IMR-90 (cell line): ENCODE results near the gene DENND1C. TPM values are rescaled to one million over a fixed set of nuclear protein-coding genes. Genes with fewer than 3 reads are reported as not detected.

ENCODE experiments used
- ATAC-seq: fragments of 200-7000 bp; cut with Tn5 transposase; 2 replicates; pipeline ENCODE4 v1.9.1; 2020; ENCODE audit warnings: low read depth, mild to moderate bottlenecking, moderate library complexity
- BruUV-seq: library from RNA; stranded (reverse); fragments of 400-500 nt; replicated peaks from 2 replicates; lab custom pipeline; 2021; lab: Mats Ljungman, UMichigan
- CTCF ChIA-PET: fragments of 300-600 bp; formaldehyde crosslinking; extraction: SDS; loops from one replicate; lab custom pipeline; 2021; ENCODE audit warnings: antibody characterized with exemption; lab: Yijun Ruan, JAX
- POLR2A ChIA-PET: fragments of 300-600 bp; sonication (Branson Sonifier 250); formaldehyde crosslinking; loops from one replicate; lab custom pipeline; 2022; ENCODE audit warnings: antibody characterized with exemption; ENCODE audit not compliant: unreplicated experiment; lab: Charles Lee
- DNase-seq: peaks from one replicate; pipeline ENCODE4 v3.0.0; 2013
- H2AFZ ChIP-seq: replicated peaks from 2 replicates; pipeline ENCODE3; 2013; ENCODE audit warnings: low read length, mild to moderate bottlenecking; ENCODE audit not compliant: poor library complexity
- H2AK5ac ChIP-seq: 2 replicates; pipeline ENCODE4 v1.6.1; 2013; ENCODE audit warnings: low read depth, low read length, inconsistent platforms
- H2AK9ac ChIP-seq: replicated peaks from 2 replicates; pipeline ENCODE3; 2013; ENCODE audit warnings: mild to moderate bottlenecking, low read depth, low read length, moderate library complexity; ENCODE audit not compliant: poor library complexity
- H2BK120ac ChIP-seq: 2 replicates; pipeline ENCODE4 v1.6.1; 2013; ENCODE audit warnings: low read depth, low read length, inconsistent platforms
- H2BK15ac ChIP-seq: 3 replicates; pipeline ENCODE4 v1.6.1; 2013; ENCODE audit warnings: low read depth, low read length, inconsistent platforms
- H2BK20ac ChIP-seq: 2 replicates; pipeline ENCODE4 v1.6.1; 2013; ENCODE audit warnings: low read depth, mild to moderate bottlenecking, inconsistent platforms, low read length, moderate library complexity
- H2BK5ac ChIP-seq: 2 replicates; pipeline ENCODE4 v1.6.1; 2013; ENCODE audit warnings: mild to moderate bottlenecking, low read depth, low read length, inconsistent platforms; ENCODE audit not compliant: poor library complexity, severe bottlenecking
- H3K14ac ChIP-seq: replicated peaks from 2 replicates; pipeline ENCODE4 v1.6.1; 2013; ENCODE audit warnings: low read depth, low read length, inconsistent platforms
- H3K18ac ChIP-seq: 2 replicates; pipeline ENCODE4 v1.6.1; 2013; ENCODE audit warnings: low read depth, low read length, control low read depth
- H3K23ac ChIP-seq: 2 replicates; pipeline ENCODE4 v1.6.1; 2013; ENCODE audit warnings: low read depth, low read length, inconsistent platforms
- H3K27ac ChIP-seq: 2 replicates; pipeline ENCODE4 v1.5.1; 2013; ENCODE audit warnings: mild to moderate bottlenecking, control low read depth, low read length; ENCODE audit not compliant: insufficient read depth
- H3K27me3 ChIP-seq: 2 replicates; pipeline ENCODE4 v1.6.1; 2013; ENCODE audit warnings: low read length; ENCODE audit not compliant: control insufficient read depth, insufficient read depth
- H3K36me3 ChIP-seq: 2 replicates; pipeline ENCODE4 v1.6.1; 2013; ENCODE audit warnings: low read length, mixed read lengths; ENCODE audit not compliant: control insufficient read depth, insufficient read depth
- H3K4ac ChIP-seq: 2 replicates; pipeline ENCODE4 v1.6.1; 2013; ENCODE audit warnings: low read depth, low read length, inconsistent platforms
- H3K4me1 ChIP-seq: 2 replicates; pipeline ENCODE4 v1.6.1; 2013; ENCODE audit warnings: low read length, mixed read lengths; ENCODE audit not compliant: control insufficient read depth, insufficient read depth
- H3K4me2 ChIP-seq: 2 replicates; pipeline ENCODE4 v1.6.1; 2013; ENCODE audit warnings: low read depth, mild to moderate bottlenecking, control low read depth, low read length, moderate library complexity
- H3K4me3 ChIP-seq: 2 replicates; pipeline ENCODE4 v1.5.1; 2013; ENCODE audit warnings: low read depth, mild to moderate bottlenecking, control low read depth, low read length, moderate library complexity; ENCODE audit not compliant: insufficient read depth
- H3K56ac ChIP-seq: 2 replicates; pipeline ENCODE4 v1.6.1; 2013; ENCODE audit warnings: low read length, inconsistent platforms; ENCODE audit not compliant: insufficient read depth; ENCODE audit errors: extremely low read depth
- H3K79me1 ChIP-seq, 2 experiments: 2 replicates each; pipeline ENCODE4 v1.6.1; 2013; ENCODE audit warnings: low read length in 2 of 2, inconsistent platforms in 1 of 2, low read depth in 1 of 2
- H3K9ac ChIP-seq: 2 replicates; pipeline ENCODE4 v1.6.1; 2013; ENCODE audit warnings: low read depth, low read length, control low read depth
- H3K9me1 ChIP-seq: 2 replicates; pipeline ENCODE4 v1.6.1; 2013; ENCODE audit warnings: low read length, inconsistent platforms; ENCODE audit not compliant: insufficient read depth
- H3K9me3 ChIP-seq: 2 replicates; pipeline ENCODE4 v1.6.1; 2013; ENCODE audit warnings: low read length; ENCODE audit not compliant: control insufficient read depth, insufficient read depth
- H4K20me1 ChIP-seq: 2 replicates; pipeline ENCODE4 v1.6.1; 2013; ENCODE audit warnings: low read length, inconsistent platforms; ENCODE audit not compliant: insufficient read depth
- H4K5ac ChIP-seq: 2 replicates; pipeline ENCODE4 v1.6.1; 2013; ENCODE audit warnings: mild to moderate bottlenecking, low read depth, low read length, control low read depth
- H4K8ac ChIP-seq, 2 experiments: 2 replicates each; pipeline ENCODE4 v1.6.1; 2013; ENCODE audit warnings: low read depth in 2 of 2, low read length in 2 of 2, control low read depth in 1 of 2, inconsistent platforms in 1 of 2
- H4K91ac ChIP-seq: 2 replicates; pipeline ENCODE4 v1.6.1; 2013; ENCODE audit warnings: low read depth, low read length, inconsistent platforms; ENCODE audit not compliant: insufficient read depth
- CEBPB ChIP-seq: IDR thresholded peaks from 2 replicates; pipeline ENCODE4 v1.6.1; 2012; ENCODE audit warnings: low read depth, low read length, improper control_type of control experiment
- WGBS, 2 experiments: methylation state at CpG; one replicate each; pipeline versions ENCODE4 v1.1.5 to v1.1.7; 2013; ENCODE audit warnings: missing lambda C conversion rate in 2 of 2; ENCODE audit not compliant: insufficient read length in 1 of 2; ENCODE audit errors: extremely low coverage in 2 of 2; 5-methylcytosine and 5-hydroxymethylcytosine counted together
- dilution Hi-C: fragments of 300-500 bp; cut with HindIII; formaldehyde crosslinking; loops from one replicate; pipeline ENCODE4 v1.14.3; 2018; ENCODE audit warnings: low sequenced_read_pairs; ENCODE audit not compliant: unreplicated experiment
- in situ Hi-C: fragments of 300-500 bp; cut with MboI; formaldehyde crosslinking; loops from 3 replicates; pipeline ENCODE4 v1.14.3; 2019; ENCODE audit warnings: low sequenced_read_pairs, inconsistent platforms, mixed read lengths
- intact Hi-C: fragments of 100-400 bp; cut with micrococcal nuclease; formaldehyde crosslinking; loops from 2 replicates; pipeline ENCODE4 v1.10.0; 2022
- polyA plus RNA-seq, 3 experiments: library from polyadenylated mRNA; depleted of rRNA; stranded (reverse); fragments of >200 nt; gene quantifications; 2 replicates each; pipeline ENCODE4 v1.2.3, GENCODE V29; 2012; ENCODE audit warnings: low replicate concordance in 1 of 3
- total RNA-seq: library from RNA; depleted of rRNA; stranded (reverse); fragments of >200 nt; gene quantifications from 2 replicates; pipeline ENCODE4 v1.2.3, GENCODE V29; 2012

DENND1C gene
- total and polyA plus RNA-seq, 2 of the 4 experiments (the other 2 are of a cell fraction): not detected

- dilution Hi-C loops: no loop called here
- Histone ChIP-seq H2AFZ (no peak overlapping the region), H3K23ac (no peak overlapping the region), H3K36me3 (no peaks in the 10 kb centered on the region), H3K56ac (no peak overlapping the region), H2BK120ac (no peak overlapping the region), H4K5ac (no peak overlapping the region), H3K4me3 (no peak overlapping the region), H2BK15ac (no peak overlapping the region), H3K14ac (no peak overlapping the region), H3K4ac (no peak overlapping the region), H3K9me1 (0 out of 2 replicates have a peak, but pooled peaks cover 2% of the 10 kb centered on the region), H3K79me1 (no peaks in the 10 kb centered on the region), H3K4me1 (no peaks in the 10 kb centered on the region), H4K20me1 (no peaks in the 10 kb centered on the region), H3K9ac (no peak overlapping the region), H4K91ac (no peak overlapping the region), H2BK20ac (no peak overlapping the region), H2BK5ac (no peak overlapping the region), H3K9me3 (no peaks in the 10 kb centered on the region), H2AK9ac (no peak overlapping the region), H2AK5ac (no peak overlapping the region), H4K8ac (no peak overlapping the region), H3K27me3 (no peaks in the 10 kb centered on the region), H3K18ac (no peak overlapping the region), H3K27ac (no peak overlapping the region), H3K4me2 (no peak overlapping the region)
- ChIA-PET CTCF (no interaction called here), POLR2A (no interaction called here)
- ATAC-seq (no peak), DNase-seq (no peak)
- 86% methylated on average over 10 of the region's 15 CpGs; no CpG with 5 or more reads in 1 of the 2 experiments for WGBS, 2 experiments
- intact Hi-C loops: no loop called here
- in situ Hi-C loops: loop anchor here (5.0 to 10.0 kb wide), 2 partner anchors 220 to 347 kb away; partner anchors contain the start of genes GPR108 and TRIP10
- TF ChIP-seq CEBPB: no peak
- BruUV-seq: no TSS peak
Observed at GRCh38 chr19:6514926-6515544, 33.4 kb upstream of the DENND1C start.
